HG02870 (cell line): ENCODE data around the gene GTPBP6.
"Not testable (repeated sequence)": the region's sequence is repeated elsewhere in the genome, so short reads cannot be mapped to it uniquely, and the experiment has no call there.

Experiments
- ATAC-seq: cut with Tn5 transposase; IDR thresholded peaks from one replicate; pipeline ENCODE4 v1.9.1; 2021; ENCODE audit warnings: mild to moderate bottlenecking, moderate library complexity; ENCODE audit not compliant: unreplicated experiment

GTPBP6 gene

GRCh38 chrX:336227-336626 lies 17.6 kb upstream of the GTPBP6 start:
- ATAC-seq = no peak

- no peak for ATAC-seq
These were observed 17.2 kb upstream of the GTPBP6 start for GRCh38 chrX:335758-336155.

GRCh38 chrX:334971-335757 lies 16.6 kb upstream of the GTPBP6 start:
- ATAC-seq = no peak

- ATAC-seq = no peak
These were observed 15.8 kb upstream of the GTPBP6 start for GRCh38 chrX:334331-334891.

GRCh38 chrX:333611-334311 lies 15.2 kb upstream of the GTPBP6 start:
- no peak for ATAC-seq

GRCh38 chrX:332916-333610 lies 14.5 kb upstream of the GTPBP6 start:
- ATAC-seq = no peak

- no peak for ATAC-seq
These were observed 13.9 kb upstream of the GTPBP6 start for GRCh38 chrX:332496-332860.

GRCh38 chrX:331825-332495 lies 13.4 kb upstream of the GTPBP6 start:
- ATAC-seq = no peak

GRCh38 chrX:331151-331824 lies 12.7 kb upstream of the GTPBP6 start:
- no peak for ATAC-seq

GRCh38 chrX:330726-331150 lies 12.1 kb upstream of the GTPBP6 start:
- ATAC-seq = no peak

GRCh38 chrX:330141-330725 lies 11.6 kb upstream of the GTPBP6 start:
- ATAC-seq = not testable (repeated sequence)

- ATAC-seq = no peak
These were observed 10.8 kb upstream of the GTPBP6 start for GRCh38 chrX:329291-329910.

- ATAC-seq = no peak
These were observed 9.1 kb upstream of the GTPBP6 start for GRCh38 chrX:327660-328126.

GRCh38 chrX:324664-325063 lies 6.1 kb upstream of the GTPBP6 start:
- not testable (repeated sequence) for ATAC-seq

- ATAC-seq = no peak
These were observed 5.4 kb upstream of the GTPBP6 start for GRCh38 chrX:323721-324628.

- ATAC-seq = no peak
These were observed 1.7 kb upstream of the GTPBP6 start for GRCh38 chrX:320126-320783.

- ATAC-seq = no peak
These were observed 1.1 kb upstream of the GTPBP6 start for GRCh38 chrX:319579-320125.
